ENCODE results near the gene NFKBIL1.

DNA sequence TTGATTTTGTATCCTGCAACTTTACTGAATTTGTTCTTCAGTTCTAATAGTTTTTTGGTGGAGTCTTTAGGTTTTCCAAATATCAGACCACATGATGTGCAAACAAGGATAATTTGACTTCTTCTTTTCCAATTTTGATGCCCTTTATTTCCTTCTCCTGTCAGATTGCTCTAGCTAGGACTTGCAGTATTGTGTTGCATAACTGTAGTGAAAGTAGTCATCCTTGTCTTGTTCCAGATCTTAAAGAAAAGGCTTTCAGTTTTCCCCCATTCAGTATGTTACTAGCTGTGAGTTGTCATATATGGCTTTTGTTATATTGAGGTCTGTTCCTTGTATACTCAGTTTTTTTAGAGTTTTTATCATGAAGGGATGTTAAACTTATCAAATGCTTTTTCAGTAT is 44.8 kb upstream of the NFKBIL1 start:
- TF ChIP-seq, protein P1, sequence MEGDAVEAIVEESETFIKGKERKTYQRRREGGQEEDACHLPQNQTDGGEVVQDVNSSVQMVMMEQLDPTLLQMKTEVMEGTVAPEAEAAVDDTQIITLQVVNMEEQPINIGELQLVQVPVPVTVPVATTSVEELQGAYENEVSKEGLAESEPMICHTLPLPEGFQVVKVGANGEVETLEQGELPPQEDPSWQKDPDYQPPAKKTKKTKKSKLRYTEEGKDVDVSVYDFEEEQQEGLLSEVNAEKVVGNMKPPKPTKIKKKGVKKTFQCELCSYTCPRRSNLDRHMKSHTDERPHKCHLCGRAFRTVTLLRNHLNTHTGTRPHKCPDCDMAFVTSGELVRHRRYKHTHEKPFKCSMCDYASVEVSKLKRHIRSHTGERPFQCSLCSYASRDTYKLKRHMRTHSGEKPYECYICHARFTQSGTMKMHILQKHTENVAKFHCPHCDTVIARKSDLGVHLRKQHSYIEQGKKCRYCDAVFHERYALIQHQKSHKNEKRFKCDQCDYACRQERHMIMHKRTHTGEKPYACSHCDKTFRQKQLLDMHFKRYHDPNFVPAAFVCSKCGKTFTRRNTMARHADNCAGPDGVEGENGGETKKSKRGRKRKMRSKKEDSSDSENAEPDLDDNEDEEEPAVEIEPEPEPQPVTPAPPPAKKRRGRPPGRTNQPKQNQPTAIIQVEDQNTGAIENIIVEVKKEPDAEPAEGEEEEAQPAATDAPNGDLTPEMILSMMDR (IDR thresholded peaks at IDR 0.05), result no peak
- TF ChIP-seq POLR2A (IDR thresholded peaks at IDR 0.05) (no peak), POLR2AphosphoS5 (IDR thresholded peaks at IDR 0.05; ENCODE audit: insufficient read depth in 1 of 2, low read depth in 1 of 2) (no peak)
